Measurements from ENCODE around the gene CCDC126. TPM values are rescaled to one million over a fixed set of nuclear protein-coding genes. Genes with fewer than 3 reads are reported as not detected.

CCDC126 gene
- total and polyA plus RNA-seq, 2 of the 4 experiments (the other 2 are of a cell fraction), result 4.1 to 5.6 TPM

GRCh38 chr7:23616593-23616992 is 19.4 kb downstream of the CCDC126 start:
- Histone ChIP-seq H3K9me3 (ENCODE audit: control insufficient read depth, insufficient read depth, low read length) (peaks cover 6% of the 10 kb centered on the region; the same call in 1 of the 2 replicates), H3K4me2 (ENCODE audit: low read depth, low read length) (no peak overlapping the region), H3K56ac (ENCODE audit: extremely low read depth, insufficient read depth, low read length) (no peak overlapping the region), H3K4ac (ENCODE audit: low read depth, low read length) (no peak overlapping the region), H3K9me1 (ENCODE audit: insufficient read depth, low read length) (no peaks in the 10 kb centered on the region), H2BK5ac (ENCODE audit: low read depth, low read length, poor library complexity, severe bottlenecking) (no peak overlapping the region), H4K5ac (ENCODE audit: low read depth, low read length) (no peak overlapping the region), H4K91ac (ENCODE audit: insufficient read depth, low read depth, low read length) (no peak overlapping the region), H3K9ac (ENCODE audit: low read depth, low read length) (no peak overlapping the region), H2BK20ac (ENCODE audit: low read depth, low read length) (no peak overlapping the region), H2BK15ac (ENCODE audit: low read depth, low read length) (no peak overlapping the region), H3K18ac (ENCODE audit: low read depth, low read length) (no peak overlapping the region), H3K14ac (replicated peaks; ENCODE audit: low read depth, low read length) (no peak overlapping the region), H3K79me1 (ENCODE audit: low read depth in 1 of 2, low read length in 2 of 2) (peaks cover 0 to 3% of the 10 kb centered on the region in 2 experiments; a peak in 1 of 4 replicates), H3K4me1 (ENCODE audit: control insufficient read depth, insufficient read depth, low read length) (no peaks in the 10 kb centered on the region), H4K20me1 (ENCODE audit: insufficient read depth, low read length) (no peaks in the 10 kb centered on the region), H2AK9ac (replicated peaks; ENCODE audit: low read depth, low read length, poor library complexity) (no peak overlapping the region), H3K27me3 (ENCODE audit: control insufficient read depth, insufficient read depth, low read length) (no peaks in the 10 kb centered on the region), H3K4me3 (ENCODE audit: insufficient read depth, low read depth, low read length) (no peak overlapping the region), H3K23ac (ENCODE audit: low read depth, low read length) (no peak overlapping the region), H2BK120ac (ENCODE audit: low read depth, low read length) (no peak overlapping the region), H3K27ac (ENCODE audit: insufficient read depth, low read length) (no peak overlapping the region), H2AK5ac (ENCODE audit: low read depth, low read length) (no peak overlapping the region), H4K8ac (ENCODE audit: low read depth in 2 of 2, low read length in 2 of 2) (no peak overlapping the region), H2AFZ (replicated peaks; ENCODE audit: low read length, poor library complexity) (no peak overlapping the region), H3K36me3 (ENCODE audit: control insufficient read depth, insufficient read depth, low read length) (no peaks in the 10 kb centered on the region)
- in situ Hi-C loops (cut with MboI; ENCODE audit: low sequenced_read_pairs), result no loop called here
- no peak for ATAC-seq (ENCODE audit: low read depth)
- dilution Hi-C loops (cut with HindIII; ENCODE audit: low sequenced_read_pairs, unreplicated experiment), result no loop called here
- TF ChIP-seq SMC3 (IDR thresholded peaks at IDR 0.05; ENCODE audit: low read depth, low read length), result no peak
- no peak for TF ChIP-seq RCOR1 (IDR thresholded peaks at IDR 0.05; ENCODE audit: insufficient replicate concordance, low read length)
- TF ChIP-seq ELK1 (IDR thresholded peaks at IDR 0.05; ENCODE audit: borderline replicate concordance, low read depth, low read length), result no peak
- TF ChIP-seq MAZ (IDR thresholded peaks at IDR 0.05; ENCODE audit: borderline replicate concordance, low read depth, low read length), result no peak
- no peak for DNase-seq
- WGBS, 2 experiments (ENCODE audit: extremely low coverage in 2 of 2, insufficient read length in 1 of 2), result no CpG with 5 or more reads among the region's 2 CpGs
- CTCF ChIA-PET, result no interaction called here
- intact Hi-C loops (cut with micrococcal nuclease), result no loop called here
- POLR2A ChIA-PET (ENCODE audit: unreplicated experiment), result no interaction called here
- no TSS peak for BruUV-seq (replicated peaks)

All from IMR-90 (cell line).